HEK293 (cell line): ENCODE results near the gene FTCD.

Experiments
- IKZF3 ChIP-seq: fragments of 450-650 bp; IDR thresholded peaks from 2 replicates; pipeline ENCODE4 v1.5.0; 2018; ENCODE audit warnings: missing biosample characterization, mild to moderate bottlenecking, missing genetic modification characterization, moderate library complexity
- KLF1 ChIP-seq: fragments of 450-650 bp; formaldehyde crosslinking; IDR thresholded peaks from 2 replicates; pipeline ENCODE4 v1.5.1; 2016; ENCODE audit warnings: missing biosample characterization, missing genetic modification characterization
- KLF16 ChIP-seq: fragments of 450-650 bp; formaldehyde crosslinking; IDR thresholded peaks from 2 replicates; pipeline ENCODE4 v1.5.1; 2017; ENCODE audit warnings: missing biosample characterization, missing genetic modification characterization
- ZBTB21 ChIP-seq: fragments of 450-650 bp; formaldehyde crosslinking; IDR thresholded peaks from 2 replicates; pipeline ENCODE4 v1.5.1; 2017; ENCODE audit warnings: missing biosample characterization, missing genetic modification characterization
- ZBTB7A ChIP-seq: fragments of 450-650 bp; formaldehyde crosslinking; IDR thresholded peaks from 2 replicates; pipeline ENCODE4 v1.5.1; 2016; ENCODE audit warnings: low read depth, missing biosample characterization, missing genetic modification characterization
- ZNF223 ChIP-seq: fragments of 450-650 bp; formaldehyde crosslinking; IDR thresholded peaks from 2 replicates; pipeline ENCODE4 v1.5.1; 2016; ENCODE audit warnings: missing biosample characterization, missing genetic modification characterization
- ZNF366 ChIP-seq: fragments of 450-650 bp; formaldehyde crosslinking; conservative IDR thresholded peaks from 2 replicates; pipeline ENCODE4 v1.5.1; 2016; ENCODE audit warnings: missing biosample characterization, missing genetic modification characterization
- ZNF791 ChIP-seq: fragments of 450-650 bp; formaldehyde crosslinking; IDR thresholded peaks from 2 replicates; pipeline ENCODE4 v1.5.1; 2016; ENCODE audit warnings: missing biosample characterization, missing genetic modification characterization
- TF ChIP-seq, protein P1 (sequence below): fragments of 450-650 bp; formaldehyde crosslinking; IDR thresholded peaks from 2 replicates; pipeline ENCODE4 v1.5.1; 2016; ENCODE audit warnings: missing biosample characterization, missing genetic modification characterization
- TF ChIP-seq, protein P2 (sequence below): fragments of 450-650 bp; formaldehyde crosslinking; IDR thresholded peaks from 2 replicates; pipeline ENCODE4 v1.5.1; 2017; ENCODE audit warnings: missing biosample characterization, missing genetic modification characterization
- TF ChIP-seq, protein P3 (sequence below): fragments of 450-650 bp; formaldehyde crosslinking; IDR thresholded peaks from 2 replicates; pipeline ENCODE4 v1.5.1; 2016; ENCODE audit warnings: missing biosample characterization, missing genetic modification characterization

DNA sequence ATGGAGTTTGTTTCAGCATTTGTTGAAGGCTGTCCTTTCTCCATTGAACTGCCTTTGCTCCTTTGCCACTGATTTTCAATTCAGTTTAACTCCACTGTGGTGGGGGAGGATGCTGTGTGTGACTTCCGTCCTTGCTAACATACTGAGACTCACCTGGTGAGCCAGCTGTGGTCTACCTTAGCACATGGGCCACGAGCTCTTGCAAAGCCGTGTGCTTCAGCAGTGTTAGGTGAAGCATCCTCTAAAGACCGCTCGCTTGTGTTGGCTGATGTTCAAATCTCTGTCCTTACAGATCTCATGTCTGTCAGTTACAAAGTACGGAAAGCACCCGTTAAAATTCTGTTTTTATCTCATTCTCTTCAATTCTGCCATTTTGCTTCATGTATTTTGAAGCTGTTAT, 32.4 kb upstream of the FTCD start:
- TF ChIP-seq, protein P1, sequence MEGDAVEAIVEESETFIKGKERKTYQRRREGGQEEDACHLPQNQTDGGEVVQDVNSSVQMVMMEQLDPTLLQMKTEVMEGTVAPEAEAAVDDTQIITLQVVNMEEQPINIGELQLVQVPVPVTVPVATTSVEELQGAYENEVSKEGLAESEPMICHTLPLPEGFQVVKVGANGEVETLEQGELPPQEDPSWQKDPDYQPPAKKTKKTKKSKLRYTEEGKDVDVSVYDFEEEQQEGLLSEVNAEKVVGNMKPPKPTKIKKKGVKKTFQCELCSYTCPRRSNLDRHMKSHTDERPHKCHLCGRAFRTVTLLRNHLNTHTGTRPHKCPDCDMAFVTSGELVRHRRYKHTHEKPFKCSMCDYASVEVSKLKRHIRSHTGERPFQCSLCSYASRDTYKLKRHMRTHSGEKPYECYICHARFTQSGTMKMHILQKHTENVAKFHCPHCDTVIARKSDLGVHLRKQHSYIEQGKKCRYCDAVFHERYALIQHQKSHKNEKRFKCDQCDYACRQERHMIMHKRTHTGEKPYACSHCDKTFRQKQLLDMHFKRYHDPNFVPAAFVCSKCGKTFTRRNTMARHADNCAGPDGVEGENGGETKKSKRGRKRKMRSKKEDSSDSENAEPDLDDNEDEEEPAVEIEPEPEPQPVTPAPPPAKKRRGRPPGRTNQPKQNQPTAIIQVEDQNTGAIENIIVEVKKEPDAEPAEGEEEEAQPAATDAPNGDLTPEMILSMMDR (tag by site-specific recombination) = no peak
- TF ChIP-seq ZBTB21 (tag by site-specific recombination) = no peak
- TF ChIP-seq ZNF223 (tag by site-specific recombination) = no peak
- no peak for TF ChIP-seq KLF1
- no peak for TF ChIP-seq ZNF366
- TF ChIP-seq, protein P2, sequence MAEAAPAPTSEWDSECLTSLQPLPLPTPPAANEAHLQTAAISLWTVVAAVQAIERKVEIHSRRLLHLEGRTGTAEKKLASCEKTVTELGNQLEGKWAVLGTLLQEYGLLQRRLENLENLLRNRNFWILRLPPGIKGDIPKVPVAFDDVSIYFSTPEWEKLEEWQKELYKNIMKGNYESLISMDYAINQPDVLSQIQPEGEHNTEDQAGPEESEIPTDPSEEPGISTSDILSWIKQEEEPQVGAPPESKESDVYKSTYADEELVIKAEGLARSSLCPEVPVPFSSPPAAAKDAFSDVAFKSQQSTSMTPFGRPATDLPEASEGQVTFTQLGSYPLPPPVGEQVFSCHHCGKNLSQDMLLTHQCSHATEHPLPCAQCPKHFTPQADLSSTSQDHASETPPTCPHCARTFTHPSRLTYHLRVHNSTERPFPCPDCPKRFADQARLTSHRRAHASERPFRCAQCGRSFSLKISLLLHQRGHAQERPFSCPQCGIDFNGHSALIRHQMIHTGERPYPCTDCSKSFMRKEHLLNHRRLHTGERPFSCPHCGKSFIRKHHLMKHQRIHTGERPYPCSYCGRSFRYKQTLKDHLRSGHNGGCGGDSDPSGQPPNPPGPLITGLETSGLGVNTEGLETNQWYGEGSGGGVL = no peak
- no peak for TF ChIP-seq KLF16 (tag by site-specific recombination)
- TF ChIP-seq, protein P3, sequence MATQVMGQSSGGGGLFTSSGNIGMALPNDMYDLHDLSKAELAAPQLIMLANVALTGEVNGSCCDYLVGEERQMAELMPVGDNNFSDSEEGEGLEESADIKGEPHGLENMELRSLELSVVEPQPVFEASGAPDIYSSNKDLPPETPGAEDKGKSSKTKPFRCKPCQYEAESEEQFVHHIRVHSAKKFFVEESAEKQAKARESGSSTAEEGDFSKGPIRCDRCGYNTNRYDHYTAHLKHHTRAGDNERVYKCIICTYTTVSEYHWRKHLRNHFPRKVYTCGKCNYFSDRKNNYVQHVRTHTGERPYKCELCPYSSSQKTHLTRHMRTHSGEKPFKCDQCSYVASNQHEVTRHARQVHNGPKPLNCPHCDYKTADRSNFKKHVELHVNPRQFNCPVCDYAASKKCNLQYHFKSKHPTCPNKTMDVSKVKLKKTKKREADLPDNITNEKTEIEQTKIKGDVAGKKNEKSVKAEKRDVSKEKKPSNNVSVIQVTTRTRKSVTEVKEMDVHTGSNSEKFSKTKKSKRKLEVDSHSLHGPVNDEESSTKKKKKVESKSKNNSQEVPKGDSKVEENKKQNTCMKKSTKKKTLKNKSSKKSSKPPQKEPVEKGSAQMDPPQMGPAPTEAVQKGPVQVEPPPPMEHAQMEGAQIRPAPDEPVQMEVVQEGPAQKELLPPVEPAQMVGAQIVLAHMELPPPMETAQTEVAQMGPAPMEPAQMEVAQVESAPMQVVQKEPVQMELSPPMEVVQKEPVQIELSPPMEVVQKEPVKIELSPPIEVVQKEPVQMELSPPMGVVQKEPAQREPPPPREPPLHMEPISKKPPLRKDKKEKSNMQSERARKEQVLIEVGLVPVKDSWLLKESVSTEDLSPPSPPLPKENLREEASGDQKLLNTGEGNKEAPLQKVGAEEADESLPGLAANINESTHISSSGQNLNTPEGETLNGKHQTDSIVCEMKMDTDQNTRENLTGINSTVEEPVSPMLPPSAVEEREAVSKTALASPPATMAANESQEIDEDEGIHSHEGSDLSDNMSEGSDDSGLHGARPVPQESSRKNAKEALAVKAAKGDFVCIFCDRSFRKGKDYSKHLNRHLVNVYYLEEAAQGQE (tag by site-specific recombination) = no peak
- no peak for TF ChIP-seq IKZF3 (tag by site-specific recombination)
- no peak for TF ChIP-seq ZNF791
- no peak for TF ChIP-seq ZBTB7A (tag by site-specific recombination)
